Stimulated activated memory B cell treated with anti-CD40 and anti-IgM and Interleukin-4, amounts not matched to agents 10 μg/mL and 1 μg/mL and 100 μg/mL, for 72 hours (primary cell): ENCODE results near the gene PCP4.

Experiments used
- ATAC-seq: fragments of 150-1000 bp; cut with Tn5 transposase; 2 replicates; pipeline ENCODE4 v1.10.0; 2021
- H3K27ac Mint-ChIP-seq: one replicate; pipeline ENCODE4 v1.8.0; 2022; ENCODE audit warnings: mild to moderate bottlenecking, mixed read lengths
- H3K27me3 Mint-ChIP-seq: one replicate; pipeline ENCODE4 v1.8.0; 2022; ENCODE audit warnings: mixed read lengths
- H3K36me3 Mint-ChIP-seq: one replicate; pipeline ENCODE4 v1.8.0; 2022; ENCODE audit warnings: mixed read lengths
- H3K4me1 Mint-ChIP-seq: one replicate; pipeline ENCODE4 v1.8.0; 2022; ENCODE audit warnings: mixed read lengths
- H3K4me3 Mint-ChIP-seq: one replicate; pipeline ENCODE4 v1.8.0; 2022; ENCODE audit warnings: mild to moderate bottlenecking, moderate library complexity, mixed read lengths
- H3K9me3 Mint-ChIP-seq: one replicate; pipeline ENCODE4 v1.8.0; 2022; ENCODE audit warnings: mixed read lengths

The PCP4 gene

DNA sequence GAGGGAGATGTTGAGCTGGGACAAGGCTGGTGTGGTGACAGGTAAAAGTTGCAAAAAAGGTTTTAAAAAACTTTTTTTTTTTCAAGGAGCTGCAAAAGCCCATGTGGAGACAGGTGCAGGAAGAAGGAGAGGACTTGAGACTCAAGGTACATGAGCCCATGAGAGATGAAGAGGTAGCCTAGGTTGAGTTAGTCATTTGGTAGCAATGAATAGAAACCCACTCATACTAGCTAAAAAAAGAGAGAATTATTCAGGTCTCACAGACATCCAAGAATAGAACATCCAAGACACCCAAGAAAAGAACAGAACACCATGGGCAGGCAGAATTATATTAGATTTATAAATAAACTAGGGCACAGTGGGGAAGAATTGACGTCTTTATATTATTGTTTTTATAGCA lies 65.1 kb downstream of the PCP4 start:
- ATAC-seq: no peak
- H3K4me3 Mint-ChIP-seq: no peak overlapping the region
- no peaks in the 10 kb centered on the region for H3K4me1 Mint-ChIP-seq
- no peaks in the 10 kb centered on the region for H3K9me3 Mint-ChIP-seq
- H3K27ac Mint-ChIP-seq: no peak overlapping the region
- no peaks in the 10 kb centered on the region for H3K36me3 Mint-ChIP-seq
- no peaks in the 10 kb centered on the region for H3K27me3 Mint-ChIP-seq

DNA sequence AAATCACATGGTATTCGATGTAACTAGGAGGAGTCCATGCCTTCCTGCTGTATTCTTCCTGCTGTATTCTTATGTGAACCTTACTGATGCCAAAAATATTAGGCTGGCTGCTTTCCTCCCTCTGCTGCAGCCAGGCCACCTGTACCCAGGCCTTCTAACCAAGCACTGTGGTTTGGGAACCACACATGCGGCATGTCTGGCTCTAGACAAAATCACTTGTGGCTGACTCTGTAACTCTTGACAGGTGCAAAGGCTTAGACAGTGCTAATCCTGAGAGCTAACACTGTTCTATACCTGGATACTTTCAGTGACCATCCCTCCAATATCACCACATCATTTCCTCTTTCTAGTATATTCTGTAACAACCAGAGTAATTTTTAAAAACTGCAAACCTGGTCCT lies 67.7 kb downstream of the PCP4 start:
- Mint-ChIP-seq H3K4me3 (no peak overlapping the region), H3K27me3 (no peaks in the 10 kb centered on the region), H3K9me3 (no peaks in the 10 kb centered on the region), H3K27ac (no peak overlapping the region), H3K36me3 (no peaks in the 10 kb centered on the region), H3K4me1 (no peaks in the 10 kb centered on the region)
- ATAC-seq: no peak

DNA sequence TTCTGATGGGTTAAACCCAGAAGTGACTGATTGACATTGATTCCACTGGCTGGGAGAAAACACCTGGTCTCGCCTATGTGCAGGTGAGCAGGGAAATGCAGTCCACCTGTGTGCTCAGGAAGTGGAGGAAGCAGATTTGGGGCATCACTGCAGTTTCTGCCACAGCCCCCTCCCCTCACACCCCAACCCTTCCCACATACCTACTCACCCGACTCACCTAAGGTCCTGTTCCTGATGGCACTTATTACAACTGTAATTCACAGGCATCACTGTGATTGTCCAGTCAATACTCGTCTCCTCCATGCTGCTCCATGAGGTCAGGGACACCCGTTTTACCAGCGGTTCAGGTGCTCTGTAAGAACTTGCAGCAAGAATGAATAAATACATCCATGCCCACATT lies 68.5 kb downstream of the PCP4 start:
- H3K4me1 Mint-ChIP-seq: no peaks in the 10 kb centered on the region
- ATAC-seq: no peak
- no peak overlapping the region for H3K4me3 Mint-ChIP-seq
- H3K27me3 Mint-ChIP-seq: no peaks in the 10 kb centered on the region
- H3K27ac Mint-ChIP-seq: no peak overlapping the region
- no peaks in the 10 kb centered on the region for H3K9me3 Mint-ChIP-seq
- H3K36me3 Mint-ChIP-seq: no peaks in the 10 kb centered on the region

DNA sequence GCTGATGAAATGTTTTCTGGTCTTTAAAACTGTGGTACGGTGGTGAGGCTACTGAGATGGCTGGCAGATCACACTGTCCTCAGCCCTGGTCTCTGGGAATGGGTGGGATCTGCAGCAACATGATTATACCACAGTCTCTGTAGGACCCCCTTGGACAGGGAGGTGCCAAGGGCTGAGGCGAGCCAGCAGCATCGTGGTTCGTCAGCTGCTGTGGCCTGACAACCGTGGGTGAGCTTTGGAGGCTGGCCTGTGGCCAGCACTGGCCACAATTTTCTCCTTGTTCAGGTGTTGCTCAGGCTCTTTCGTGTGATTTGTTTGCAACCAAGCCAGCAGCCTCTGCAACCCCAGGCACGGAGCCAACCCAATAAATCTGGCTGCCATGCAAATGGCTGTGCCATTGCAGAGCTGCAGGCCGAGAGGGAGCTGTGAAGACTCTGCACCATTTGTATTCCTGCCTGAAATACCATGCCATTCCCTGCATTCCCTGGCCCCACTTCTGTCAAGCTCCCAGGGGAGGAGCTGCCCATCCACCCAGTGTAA lies 70.9 kb downstream of the PCP4 start:
- H3K4me1 Mint-ChIP-seq: no peaks in the 10 kb centered on the region
- no peaks in the 10 kb centered on the region for H3K36me3 Mint-ChIP-seq
- ATAC-seq: no peak
- no peak overlapping the region for H3K27ac Mint-ChIP-seq
- H3K27me3 Mint-ChIP-seq: no peaks in the 10 kb centered on the region
- no peaks in the 10 kb centered on the region for H3K9me3 Mint-ChIP-seq
- H3K4me3 Mint-ChIP-seq: no peak overlapping the region

DNA sequence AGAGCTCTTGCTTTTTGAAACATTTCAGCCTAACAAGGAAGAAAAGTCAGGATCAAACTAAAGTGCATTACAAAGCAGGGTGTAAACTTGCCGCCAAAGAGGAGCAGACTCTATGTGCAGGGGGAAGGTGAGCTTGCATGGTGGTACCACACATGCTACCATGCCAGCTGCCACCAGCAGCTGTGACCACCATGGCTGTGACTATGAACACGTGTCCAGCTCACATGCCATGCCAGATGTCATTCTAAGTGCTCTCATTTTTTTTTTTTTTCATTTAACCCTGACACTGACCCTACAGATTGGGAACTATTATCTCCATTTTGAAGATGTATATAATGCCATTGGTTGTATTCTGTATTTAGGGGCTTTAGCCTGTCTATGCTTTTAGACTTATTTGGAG lies 79.0 kb downstream of the PCP4 start:
- no peaks in the 10 kb centered on the region for H3K27me3 Mint-ChIP-seq
- H3K9me3 Mint-ChIP-seq: peaks cover 14% of the 10 kb centered on the region
- no peak for ATAC-seq
- H3K4me1 Mint-ChIP-seq: no peaks in the 10 kb centered on the region
- H3K4me3 Mint-ChIP-seq: no peak overlapping the region
- no peaks in the 10 kb centered on the region for H3K36me3 Mint-ChIP-seq
- no peak overlapping the region for H3K27ac Mint-ChIP-seq

DNA sequence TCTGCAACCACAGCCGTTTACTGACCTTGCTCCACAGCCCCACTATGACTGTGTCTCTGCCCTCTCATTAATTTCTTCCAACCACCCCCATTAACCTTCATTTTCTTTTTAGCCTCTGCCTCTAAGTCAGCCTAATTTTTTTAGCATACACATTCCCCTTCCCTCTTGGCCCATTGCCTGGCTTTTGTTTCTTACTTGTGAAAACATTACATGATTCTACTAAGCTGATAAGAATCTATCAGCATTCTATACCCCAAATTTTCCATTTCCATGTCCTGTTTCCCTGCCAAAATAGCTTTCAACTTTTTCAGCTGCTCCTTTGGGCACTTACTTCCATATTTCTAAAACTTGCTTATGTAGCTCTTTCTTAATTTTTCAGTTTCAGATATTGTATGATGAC lies 79.8 kb downstream of the PCP4 start:
- H3K9me3 Mint-ChIP-seq: peaks cover 14% of the 10 kb centered on the region
- no peaks in the 10 kb centered on the region for H3K27me3 Mint-ChIP-seq
- H3K36me3 Mint-ChIP-seq: no peaks in the 10 kb centered on the region
- H3K4me3 Mint-ChIP-seq: no peak overlapping the region
- no peak overlapping the region for H3K27ac Mint-ChIP-seq
- ATAC-seq: no peak
- no peaks in the 10 kb centered on the region for H3K4me1 Mint-ChIP-seq

DNA sequence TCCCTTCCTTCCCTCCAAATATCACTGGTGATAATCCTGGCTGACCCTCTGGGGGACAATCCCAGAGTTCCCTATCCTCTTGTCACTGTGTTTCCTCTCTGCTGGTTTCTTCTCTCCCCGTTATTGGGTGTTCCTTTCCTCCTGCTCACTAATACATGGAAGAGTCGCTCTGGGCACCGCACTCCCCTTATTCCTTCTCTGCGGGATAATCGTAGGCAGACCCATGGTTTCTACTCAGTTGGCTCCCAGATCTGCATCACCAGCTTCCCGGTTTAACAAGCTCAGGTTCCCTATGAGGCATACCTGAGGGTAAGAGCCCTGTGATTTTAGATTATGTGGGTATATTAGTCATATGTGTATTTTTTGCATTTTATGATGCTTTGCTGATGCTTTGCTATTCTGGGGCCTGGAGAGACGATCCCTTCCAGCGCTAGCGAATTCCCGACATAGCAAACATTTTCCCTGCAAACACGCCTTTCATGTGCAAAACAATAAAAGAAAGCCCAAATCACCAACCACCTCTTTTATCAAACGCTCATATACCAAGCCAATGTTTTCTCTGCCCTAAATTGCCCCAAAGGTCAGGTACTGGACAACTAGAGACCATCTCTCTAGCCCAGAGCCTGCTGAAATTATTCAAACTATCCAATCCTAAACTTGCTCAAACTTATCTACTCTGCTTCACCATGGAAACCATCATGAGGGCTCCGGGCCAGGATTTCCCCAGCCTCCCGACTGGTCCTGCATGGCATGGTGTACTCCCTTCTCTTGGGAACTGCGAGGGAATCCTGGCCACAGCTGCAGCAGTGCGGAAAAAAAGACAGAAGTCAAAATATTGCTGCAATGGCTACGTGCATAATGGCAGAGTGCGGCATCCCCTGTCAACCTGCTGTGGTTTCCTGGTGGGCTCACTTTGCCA lies 84.2 kb downstream of the PCP4 start:
- Mint-ChIP-seq H3K9me3 (peaks cover 9% of the 10 kb centered on the region), H3K27ac (no peak overlapping the region), H3K4me3 (no peak overlapping the region), H3K27me3 (no peaks in the 10 kb centered on the region), H3K4me1 (no peaks in the 10 kb centered on the region), H3K36me3 (no peaks in the 10 kb centered on the region)
- ATAC-seq: no peak

DNA sequence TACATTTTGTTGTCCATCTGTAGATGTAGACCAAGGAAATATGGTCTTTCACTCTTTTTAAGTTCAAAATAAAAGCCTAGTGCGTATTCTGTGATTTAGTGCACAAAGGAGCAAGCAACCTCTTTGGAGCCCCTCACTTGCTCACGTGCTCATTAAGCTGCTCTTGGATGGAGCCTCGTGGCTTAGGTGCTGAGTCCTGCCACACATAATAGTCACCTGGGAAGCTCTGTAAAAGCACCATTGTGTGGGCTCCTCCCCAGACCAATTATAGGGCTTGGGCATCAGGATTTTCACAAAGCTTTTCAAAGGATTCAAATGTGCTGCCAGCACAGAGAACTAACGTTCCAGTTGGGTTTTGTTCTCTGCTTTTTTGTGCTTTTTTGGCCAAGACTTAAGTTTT lies 85.0 kb downstream of the PCP4 start:
- no peak for ATAC-seq
- H3K9me3 Mint-ChIP-seq: peaks cover 4% of the 10 kb centered on the region
- no peaks in the 10 kb centered on the region for H3K4me1 Mint-ChIP-seq

DNA sequence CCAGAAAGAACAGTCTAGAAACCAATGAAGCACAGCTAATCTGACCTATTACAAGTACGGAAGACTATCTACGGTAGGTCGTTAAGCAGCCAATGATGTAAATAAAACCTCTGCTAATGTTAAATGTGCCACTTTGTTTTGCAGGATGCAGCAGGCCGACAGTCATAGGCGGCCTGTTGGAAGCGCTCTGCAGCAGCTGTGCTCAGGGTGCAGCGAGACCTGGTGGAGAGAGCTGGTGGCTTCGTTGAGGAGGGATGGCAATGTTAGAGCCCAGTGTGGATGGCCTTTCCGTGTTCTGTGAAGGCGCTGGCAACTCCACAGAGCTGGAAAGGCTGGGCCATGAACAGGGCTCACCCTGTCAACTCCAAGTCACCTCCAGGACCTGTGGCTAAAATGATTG lies 87.3 kb downstream of the PCP4 start:
- Mint-ChIP-seq H3K36me3 (no peaks in the 10 kb centered on the region), H3K27ac (no peak overlapping the region), H3K27me3 (no peaks in the 10 kb centered on the region), H3K4me1 (no peaks in the 10 kb centered on the region), H3K4me3 (no peak overlapping the region), H3K9me3 (no peaks in the 10 kb centered on the region)
- ATAC-seq: no peak

More for the DNA sequence above, 85.0 kb downstream of the PCP4 start:
- no peak overlapping the region for H3K27ac Mint-ChIP-seq
- H3K4me3 Mint-ChIP-seq: no peak overlapping the region
- H3K27me3 Mint-ChIP-seq: no peaks in the 10 kb centered on the region
- no peaks in the 10 kb centered on the region for H3K36me3 Mint-ChIP-seq

DNA sequence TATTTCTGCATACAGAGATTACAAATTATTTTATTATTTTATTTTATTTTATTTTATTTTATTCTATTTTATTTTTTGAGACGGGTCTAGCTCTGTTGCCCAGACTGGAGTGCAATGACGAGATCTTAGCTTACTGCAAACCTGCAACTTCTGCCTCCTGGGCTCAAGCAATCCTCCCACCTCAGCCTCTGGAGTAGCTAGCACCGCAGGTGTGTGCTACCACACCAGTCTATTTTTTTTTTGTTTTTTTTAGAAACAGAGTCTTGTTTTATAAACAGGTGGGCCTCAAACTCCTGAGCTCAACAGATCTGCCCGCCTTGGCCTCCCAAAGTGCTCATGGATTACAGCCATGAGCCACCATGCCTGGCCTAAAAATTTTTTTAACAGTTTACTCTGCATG lies 88.1 kb downstream of the PCP4 start:
- Mint-ChIP-seq H3K4me1 (no peaks in the 10 kb centered on the region), H3K9me3 (peaks cover 5% of the 10 kb centered on the region), H3K36me3 (no peaks in the 10 kb centered on the region), H3K4me3 (no peak overlapping the region), H3K27me3 (no peaks in the 10 kb centered on the region), H3K27ac (no peak overlapping the region)
- no peak for ATAC-seq

DNA sequence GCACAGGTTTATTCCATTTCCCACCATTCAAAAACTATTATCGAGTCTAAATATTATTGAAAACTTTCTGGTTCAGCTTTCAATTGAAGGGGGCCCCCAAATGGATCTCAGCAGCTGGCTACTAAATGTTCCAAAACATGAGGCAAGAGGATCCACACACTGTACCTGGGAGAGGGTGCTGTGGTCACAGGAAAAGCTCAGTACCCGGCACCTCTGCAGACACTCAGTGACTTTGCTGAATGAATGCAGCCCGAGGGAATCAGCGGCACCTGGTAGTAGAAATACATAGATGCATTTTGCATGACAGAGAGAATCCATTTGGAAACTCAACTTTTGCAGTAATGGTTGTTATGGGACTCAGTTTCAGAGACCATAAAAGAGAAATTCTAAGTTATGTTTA lies 89.3 kb downstream of the PCP4 start:
- no peak overlapping the region for H3K4me3 Mint-ChIP-seq
- no peaks in the 10 kb centered on the region for H3K4me1 Mint-ChIP-seq
- H3K36me3 Mint-ChIP-seq: no peaks in the 10 kb centered on the region
- no peaks in the 10 kb centered on the region for H3K27me3 Mint-ChIP-seq
- no peak overlapping the region for H3K27ac Mint-ChIP-seq
- peaks cover 9% of the 10 kb centered on the region for H3K9me3 Mint-ChIP-seq
- ATAC-seq: no peak

DNA sequence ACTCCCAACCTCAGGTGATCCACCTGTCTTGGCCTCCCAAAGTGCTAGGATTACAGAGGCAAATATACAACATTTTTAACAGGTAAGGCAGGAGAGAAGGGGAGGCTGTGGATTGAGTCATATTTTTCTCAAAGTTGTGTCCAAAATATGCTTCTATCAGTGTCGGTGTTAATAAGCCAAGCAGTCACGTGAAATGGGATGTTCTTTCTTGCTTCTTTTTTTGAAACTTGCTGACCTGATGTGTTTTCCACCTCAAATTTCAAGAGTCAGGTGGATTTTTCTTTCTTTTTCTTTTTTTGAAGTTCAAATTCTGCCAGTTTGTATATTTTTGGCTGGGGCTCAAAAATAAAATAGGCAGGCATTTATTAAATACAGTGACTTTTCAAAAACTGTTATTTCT lies 91.5 kb downstream of the PCP4 start:
- Mint-ChIP-seq H3K9me3 (peaks cover 13% of the 10 kb centered on the region), H3K27ac (no peak overlapping the region), H3K4me3 (no peak overlapping the region), H3K27me3 (no peaks in the 10 kb centered on the region), H3K36me3 (no peaks in the 10 kb centered on the region), H3K4me1 (no peaks in the 10 kb centered on the region)
- ATAC-seq: no peak

DNA sequence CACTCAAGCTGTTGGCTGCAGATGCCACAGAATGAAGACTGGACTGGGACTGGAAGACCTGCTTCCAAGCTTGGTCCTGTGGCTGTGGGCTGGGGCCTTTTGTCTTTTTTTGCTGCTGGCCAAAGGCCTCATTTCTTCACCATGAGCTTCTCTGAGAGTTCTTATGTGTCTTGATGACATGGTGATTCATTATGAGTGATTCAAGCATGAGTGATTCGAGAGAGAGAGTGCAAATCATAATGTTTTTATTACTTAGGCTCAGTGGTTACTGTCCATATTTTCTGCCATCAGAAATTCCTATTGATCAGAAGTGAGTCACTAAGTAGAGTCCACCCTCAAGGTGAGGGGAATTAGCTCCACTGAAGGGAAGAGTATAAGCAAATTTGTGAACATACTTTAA lies 94.0 kb downstream of the PCP4 start:
- Mint-ChIP-seq H3K27me3 (no peaks in the 10 kb centered on the region), H3K27ac (no peak overlapping the region), H3K4me1 (no peaks in the 10 kb centered on the region), H3K4me3 (no peak overlapping the region), H3K9me3 (peaks cover 13% of the 10 kb centered on the region), H3K36me3 (no peaks in the 10 kb centered on the region)
- no peak for ATAC-seq

DNA sequence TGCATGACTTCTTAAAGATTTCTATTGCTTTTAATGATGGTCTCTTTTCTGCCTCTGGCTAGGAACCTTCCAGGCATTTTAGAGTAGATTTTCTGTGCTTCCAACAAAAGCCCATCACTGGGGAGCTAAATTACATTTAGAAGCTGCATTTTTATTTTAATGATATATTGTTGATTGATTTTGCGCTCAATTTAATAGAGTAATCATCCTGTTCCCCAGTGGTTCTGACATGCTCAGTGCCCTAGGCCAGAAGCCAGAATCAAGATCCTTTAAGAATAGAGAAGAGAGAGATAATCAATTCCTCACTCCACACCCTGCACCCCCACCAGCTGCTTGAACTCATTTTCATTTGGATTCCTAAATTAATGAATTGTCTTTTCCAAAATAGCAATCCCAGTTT lies 97.8 kb downstream of the PCP4 start:
- Mint-ChIP-seq H3K9me3 (peaks cover 11% of the 10 kb centered on the region), H3K4me3 (no peak overlapping the region), H3K36me3 (no peaks in the 10 kb centered on the region), H3K27ac (no peak overlapping the region), H3K27me3 (no peaks in the 10 kb centered on the region), H3K4me1 (no peaks in the 10 kb centered on the region)
- ATAC-seq: no peak

DNA sequence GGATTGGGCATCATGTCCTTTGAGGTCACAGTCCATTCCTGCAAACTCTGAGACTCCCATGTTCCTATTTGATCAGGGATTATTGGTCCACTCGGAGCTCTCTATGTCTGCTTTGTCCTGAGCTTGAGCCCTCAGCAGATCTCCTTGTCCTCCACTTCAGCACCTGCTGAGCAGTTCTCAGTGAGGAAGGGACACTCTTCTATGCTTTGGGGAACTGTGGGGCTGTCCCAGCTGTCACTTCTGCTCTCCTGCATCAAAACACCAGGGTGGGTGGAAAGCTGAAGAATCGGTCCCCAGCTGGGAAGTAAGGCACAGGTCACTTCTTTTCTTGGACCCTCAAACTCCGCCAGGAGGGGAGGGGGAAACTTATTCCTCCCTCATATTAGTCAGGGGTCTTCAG lies 99.5 kb downstream of the PCP4 start:
- no peak overlapping the region for H3K4me3 Mint-ChIP-seq
- ATAC-seq: no peak

DNA sequence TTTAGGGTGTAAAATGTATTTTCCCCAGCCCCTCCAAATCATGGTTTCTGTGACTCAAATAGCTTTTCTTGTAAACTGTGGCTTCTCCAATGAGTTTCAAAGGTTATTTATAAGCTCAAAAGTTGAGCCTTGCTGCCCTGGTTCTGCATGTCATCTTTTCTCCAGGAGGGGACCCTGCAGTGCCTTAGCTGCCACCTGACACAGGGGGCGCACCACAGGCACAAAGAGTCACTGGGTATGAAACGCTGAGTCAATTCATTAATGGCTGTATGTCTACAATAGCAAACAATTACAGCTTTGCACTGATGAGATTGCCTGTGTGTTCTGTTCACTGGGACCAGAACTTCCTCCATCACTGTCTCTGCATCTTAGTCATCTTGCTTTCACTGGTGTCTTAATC lies 100.8 kb downstream of the PCP4 start:
- H3K27me3 Mint-ChIP-seq: no peaks in the 10 kb centered on the region
- H3K9me3 Mint-ChIP-seq: no peaks in the 10 kb centered on the region
- H3K36me3 Mint-ChIP-seq: no peaks in the 10 kb centered on the region
- no peak overlapping the region for H3K27ac Mint-ChIP-seq
- no peak overlapping the region for H3K4me3 Mint-ChIP-seq
- ATAC-seq: no peak
- no peaks in the 10 kb centered on the region for H3K4me1 Mint-ChIP-seq

More for the DNA sequence above, 99.5 kb downstream of the PCP4 start:
- Mint-ChIP-seq H3K36me3 (no peaks in the 10 kb centered on the region), H3K27me3 (no peaks in the 10 kb centered on the region), H3K9me3 (peaks cover 4% of the 10 kb centered on the region), H3K27ac (no peak overlapping the region), H3K4me1 (no peaks in the 10 kb centered on the region)
